NCI-H460 (cell line): Measurements from ENCODE around the gene TRIM14. TPM values are rescaled to one million over a fixed set of nuclear protein-coding genes. Genes with fewer than 3 reads are reported as not detected.
"Not testable (repeated sequence)": the region's sequence is repeated elsewhere in the genome, so short reads cannot be mapped to it uniquely, and the experiment has no call there.

ENCODE experiments used
- DNase-seq: peaks from one replicate; pipeline ENCODE4 v3.0.0-alpha.2; 2016; ENCODE audit warnings: low read depth; ENCODE audit errors: extremely low read depth
- total RNA-seq: library from RNA; depleted of rRNA; stranded (reverse); fragments of >200 nt; shearing (Covaris generic); gene quantifications from 2 replicates; pipeline ENCODE4 v1.2.3, GENCODE V29; 2014

TRIM14 gene
- total RNA-seq, 1 experiment from 2014 or later: 10.4 TPM

GRCh38 chr9:98142182-98142907, 23.3 kb upstream of the TRIM14 start:
- DNase-seq: no peak

GRCh38 chr9:98140503-98140902, 21.5 kb upstream of the TRIM14 start:
- no peak for DNase-seq

GRCh38 chr9:98136489-98136888, 17.5 kb upstream of the TRIM14 start:
- no peak for DNase-seq

- DNase-seq: no peak
Observed at GRCh38 chr9:98135938-98136337, 16.9 kb upstream of the TRIM14 start.

- DNase-seq: no peak
Observed at GRCh38 chr9:98135558-98135934, 16.5 kb upstream of the TRIM14 start.

GRCh38 chr9:98134702-98135557, 15.9 kb upstream of the TRIM14 start:
- no peak for DNase-seq

- no peak for DNase-seq
Observed at GRCh38 chr9:98132806-98133631, 14.0 kb upstream of the TRIM14 start.

- DNase-seq: no peak
Observed at GRCh38 chr9:98132158-98132557, 13.1 kb upstream of the TRIM14 start.

- DNase-seq: no peak
Observed at GRCh38 chr9:98130576-98131228, 11.7 kb upstream of the TRIM14 start.

- DNase-seq: not testable (repeated sequence)
Observed at GRCh38 chr9:98130060-98130459, 11.0 kb upstream of the TRIM14 start.

GRCh38 chr9:98129451-98129881, 10.4 kb upstream of the TRIM14 start:
- DNase-seq: no peak

GRCh38 chr9:98128316-98128715, 9.3 kb upstream of the TRIM14 start:
- no peak for DNase-seq

- no peak for DNase-seq
Observed at GRCh38 chr9:98127226-98127625, 8.2 kb upstream of the TRIM14 start.

GRCh38 chr9:98124637-98125426, 5.8 kb upstream of the TRIM14 start:
- no peak for DNase-seq

GRCh38 chr9:98124091-98124490, 5.1 kb upstream of the TRIM14 start:
- not testable (repeated sequence) for DNase-seq

- no peak for DNase-seq
Observed at GRCh38 chr9:98121058-98121457, 2.0 kb upstream of the TRIM14 start.

- DNase-seq: no peak
Observed at GRCh38 chr9:98120476-98120875, 1.5 kb upstream of the TRIM14 start.

- DNase-seq: peak; percentile 35
Observed at GRCh38 chr9:98117984-98118639, 910 bp downstream of the TRIM14 start.

- DNase-seq: not testable (repeated sequence)
Observed at GRCh38 chr9:98117097-98117496, 1.9 kb downstream of the TRIM14 start.
